NCI-H748 (cell line): ENCODE data around the gene FXYD5.
A peak's percentile ranks its signal among the peaks of the same experiment; 100 is the strongest.
"Not testable (repeated sequence)": the region's sequence is repeated elsewhere in the genome, so short reads cannot be mapped to it uniquely, and the experiment has no call there.

ENCODE experiments used
- DNase-seq: peaks from one replicate; lab custom pipeline; 2025; ENCODE audit not compliant: unreplicated experiment; lab: John Stamatoyannopoulos, UW

Gene FXYD5

GRCh38 chr19:35136977-35137702, 17.4 kb upstream of the FXYD5 start:
- no peak for DNase-seq

GRCh38 chr19:35138305-35138892, 16.1 kb upstream of the FXYD5 start, which contains the start of gene FXYD1:
Gene FXYD1 (plus strand): TSS chr19:35138824. CDS start chr19:35140080, 1,256 bp downstream.
- no peak for DNase-seq

GRCh38 chr19:35140207-35140961, 14.2 kb upstream of the FXYD5 start:
- DNase-seq: no peak

GRCh38 chr19:35140962-35141836, 13.3 kb upstream of the FXYD5 start:
- DNase-seq: peak; percentile 93

GRCh38 chr19:35141837-35142605, 12.5 kb upstream of the FXYD5 start:
- DNase-seq: no peak

- peak; percentile 74 for DNase-seq
These were observed 11.8 kb upstream of the FXYD5 start for GRCh38 chr19:35142606-35143230.

- peak; percentile 68 for DNase-seq
These were observed 11.3 kb upstream of the FXYD5 start, which contains the start of gene FXYD7 for GRCh38 chr19:35143231-35143715. Gene FXYD7 (plus strand): TSS chr19:35143255. CDS start chr19:35143334, 79 bp downstream.

GRCh38 chr19:35143818-35144217, 10.7 kb upstream of the FXYD5 start:
- no peak for DNase-seq

GRCh38 chr19:35144259-35144599, 10.3 kb upstream of the FXYD5 start:
- DNase-seq: no peak

- DNase-seq: peak; percentile 51
These were observed 9.7 kb upstream of the FXYD5 start for GRCh38 chr19:35144600-35145436.

- DNase-seq: no peak
These were observed 7.6 kb upstream of the FXYD5 start for GRCh38 chr19:35146746-35147459.

- DNase-seq: no peak
These were observed 5.1 kb upstream of the FXYD5 start for GRCh38 chr19:35149463-35149862.

- DNase-seq: no peak
These were observed 4.1 kb upstream of the FXYD5 start for GRCh38 chr19:35150445-35150844.

- no peak for DNase-seq
These were observed 3.1 kb upstream of the FXYD5 start for GRCh38 chr19:35151273-35152065.

GRCh38 chr19:35153129-35153522, 1.4 kb upstream of the FXYD5 start:
- DNase-seq: not testable (repeated sequence)

GRCh38 chr19:35153701-35154524, 622 bp upstream of the FXYD5 start:
- peak; percentile 60 for DNase-seq
